Measurements from ENCODE around the gene PBLD. TPM values are rescaled to one million over a fixed set of nuclear protein-coding genes. Genes with fewer than 3 reads are reported as not detected.

Gene PBLD
- total and polyA plus RNA-seq, 9 of the 15 experiments (the other 6 are each of a cell fraction or from before 2014, with no cell fraction given), result 1.2 to 4.3 (median 2.5) TPM

GRCh38 chr10:68271196-68271882 lies 61.4 kb downstream of the PBLD start:
- H3K27me3 ChIP-seq (ENCODE audit: control insufficient read depth in 2 of 2, insufficient read depth in 2 of 2, low read length in 2 of 2), result no peaks in the 10 kb centered on the region
- ChIA-PET POLR2A (interaction anchor here (0.5 to 1.5 kb wide), 3 partner anchors 10 to 522 kb away, joined by 3 to 4 read pairs (median 3); no protein-coding TSS in a partner anchor), CTCF (ENCODE audit: low intra/inter-chr PET ratio) (no interaction called here)
- ATAC-seq (peak; percentile 62), FAIRE-seq (no peak), DNase-seq (ENCODE audit: extremely low read depth in 1 of 4, low spot score in 3 of 4) (peak in 1 of 4 experiments; percentile 26)
- no peak overlapping the region for H3K4me3 ChIP-seq
- H3K27ac ChIP-seq (ENCODE audit: extremely low read depth, low read depth, low read length), result no peak overlapping the region
- no TSS peak for BruUV-seq (replicated peaks)
- WGBS (ENCODE audit: insufficient coverage, low coverage, missing lambda C conversion rate), result 3% methylated on average over 7 of the region's 7 CpGs
- H3K36me3 ChIP-seq (ENCODE audit: control insufficient read depth, insufficient read depth, low read length), result no peaks in the 10 kb centered on the region
- H3K4me1 ChIP-seq (replicated peaks in 1 of 2; ENCODE audit: control insufficient read depth in 2 of 2, insufficient read depth in 2 of 2, low read length in 2 of 2), result peaks cover 0 to 5% of the 10 kb centered on the region in 2 experiments; a peak in 3 of 5 replicates
- no peaks in the 10 kb centered on the region for H3K79me2 ChIP-seq (ENCODE audit: control insufficient read depth, insufficient read depth, low read length)
- no peaks in the 10 kb centered on the region for H3K9me1 ChIP-seq (ENCODE audit: control insufficient read depth, insufficient read depth, low read length)
- H4K20me1 ChIP-seq (replicated peaks; ENCODE audit: control insufficient read depth, insufficient read depth, low read length), result no peaks in the 10 kb centered on the region
- no peak overlapping the region for H3K4me2 ChIP-seq (ENCODE audit: insufficient read depth, low read length)
- in situ Hi-C loops (cut with MboI) (no loop called here), intact Hi-C loops (cut with micrococcal nuclease) (no loop called here)
- no peak overlapping the region for H3K9ac ChIP-seq (ENCODE audit: insufficient read depth in 1 of 2, low read depth in 2 of 2, low read length in 2 of 2)
- H2AFZ ChIP-seq (ENCODE audit: low read depth, low read length), result no peak overlapping the region
- peaks cover 1% of the 10 kb centered on the region for H3K9me3 ChIP-seq (replicated peaks; ENCODE audit: control insufficient read depth, insufficient read depth, low read depth, low read length)
- TF ChIP-seq, protein P1, sequence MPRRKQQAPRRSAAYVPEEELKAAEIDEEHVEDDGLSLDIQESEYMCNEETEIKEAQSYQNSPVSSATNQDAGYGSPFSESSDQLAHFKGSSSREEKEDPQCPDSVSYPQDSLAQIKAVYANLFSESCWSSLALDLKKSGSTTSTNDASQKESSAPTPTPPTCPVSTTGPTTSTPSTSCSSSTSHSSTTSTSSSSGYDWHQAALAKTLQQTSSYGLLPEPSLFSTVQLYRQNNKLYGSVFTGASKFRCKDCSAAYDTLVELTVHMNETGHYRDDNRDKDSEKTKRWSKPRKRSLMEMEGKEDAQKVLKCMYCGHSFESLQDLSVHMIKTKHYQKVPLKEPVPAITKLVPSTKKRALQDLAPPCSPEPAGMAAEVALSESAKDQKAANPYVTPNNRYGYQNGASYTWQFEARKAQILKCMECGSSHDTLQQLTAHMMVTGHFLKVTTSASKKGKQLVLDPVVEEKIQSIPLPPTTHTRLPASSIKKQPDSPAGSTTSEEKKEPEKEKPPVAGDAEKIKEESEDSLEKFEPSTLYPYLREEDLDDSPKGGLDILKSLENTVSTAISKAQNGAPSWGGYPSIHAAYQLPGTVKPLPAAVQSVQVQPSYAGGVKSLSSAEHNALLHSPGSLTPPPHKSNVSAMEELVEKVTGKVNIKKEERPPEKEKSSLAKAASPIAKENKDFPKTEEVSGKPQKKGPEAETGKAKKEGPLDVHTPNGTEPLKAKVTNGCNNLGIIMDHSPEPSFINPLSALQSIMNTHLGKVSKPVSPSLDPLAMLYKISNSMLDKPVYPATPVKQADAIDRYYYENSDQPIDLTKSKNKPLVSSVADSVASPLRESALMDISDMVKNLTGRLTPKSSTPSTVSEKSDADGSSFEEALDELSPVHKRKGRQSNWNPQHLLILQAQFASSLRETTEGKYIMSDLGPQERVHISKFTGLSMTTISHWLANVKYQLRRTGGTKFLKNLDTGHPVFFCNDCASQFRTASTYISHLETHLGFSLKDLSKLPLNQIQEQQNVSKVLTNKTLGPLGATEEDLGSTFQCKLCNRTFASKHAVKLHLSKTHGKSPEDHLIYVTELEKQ (CRISPR knock-in tag; IDR thresholded peaks at IDR 0.05), result no peak
- TF ChIP-seq ELF2 (CRISPR knock-in tag; IDR thresholded peaks at IDR 0.05) (no peak), HCFC1 (IDR thresholded peaks at IDR 0.05; ENCODE audit: low read depth, low read length) (no peak), RBM14 (IDR thresholded peaks at IDR 0.05; ENCODE audit: borderline replicate concordance, insufficient read depth, low read depth, low read length) (no peak), ATF7 (IDR thresholded peaks at IDR 0.05) (no peak), CHD1 (IDR thresholded peaks at IDR 0.05; ENCODE audit: low read length) (no peak)
- TF ChIP-seq, protein P2, sequence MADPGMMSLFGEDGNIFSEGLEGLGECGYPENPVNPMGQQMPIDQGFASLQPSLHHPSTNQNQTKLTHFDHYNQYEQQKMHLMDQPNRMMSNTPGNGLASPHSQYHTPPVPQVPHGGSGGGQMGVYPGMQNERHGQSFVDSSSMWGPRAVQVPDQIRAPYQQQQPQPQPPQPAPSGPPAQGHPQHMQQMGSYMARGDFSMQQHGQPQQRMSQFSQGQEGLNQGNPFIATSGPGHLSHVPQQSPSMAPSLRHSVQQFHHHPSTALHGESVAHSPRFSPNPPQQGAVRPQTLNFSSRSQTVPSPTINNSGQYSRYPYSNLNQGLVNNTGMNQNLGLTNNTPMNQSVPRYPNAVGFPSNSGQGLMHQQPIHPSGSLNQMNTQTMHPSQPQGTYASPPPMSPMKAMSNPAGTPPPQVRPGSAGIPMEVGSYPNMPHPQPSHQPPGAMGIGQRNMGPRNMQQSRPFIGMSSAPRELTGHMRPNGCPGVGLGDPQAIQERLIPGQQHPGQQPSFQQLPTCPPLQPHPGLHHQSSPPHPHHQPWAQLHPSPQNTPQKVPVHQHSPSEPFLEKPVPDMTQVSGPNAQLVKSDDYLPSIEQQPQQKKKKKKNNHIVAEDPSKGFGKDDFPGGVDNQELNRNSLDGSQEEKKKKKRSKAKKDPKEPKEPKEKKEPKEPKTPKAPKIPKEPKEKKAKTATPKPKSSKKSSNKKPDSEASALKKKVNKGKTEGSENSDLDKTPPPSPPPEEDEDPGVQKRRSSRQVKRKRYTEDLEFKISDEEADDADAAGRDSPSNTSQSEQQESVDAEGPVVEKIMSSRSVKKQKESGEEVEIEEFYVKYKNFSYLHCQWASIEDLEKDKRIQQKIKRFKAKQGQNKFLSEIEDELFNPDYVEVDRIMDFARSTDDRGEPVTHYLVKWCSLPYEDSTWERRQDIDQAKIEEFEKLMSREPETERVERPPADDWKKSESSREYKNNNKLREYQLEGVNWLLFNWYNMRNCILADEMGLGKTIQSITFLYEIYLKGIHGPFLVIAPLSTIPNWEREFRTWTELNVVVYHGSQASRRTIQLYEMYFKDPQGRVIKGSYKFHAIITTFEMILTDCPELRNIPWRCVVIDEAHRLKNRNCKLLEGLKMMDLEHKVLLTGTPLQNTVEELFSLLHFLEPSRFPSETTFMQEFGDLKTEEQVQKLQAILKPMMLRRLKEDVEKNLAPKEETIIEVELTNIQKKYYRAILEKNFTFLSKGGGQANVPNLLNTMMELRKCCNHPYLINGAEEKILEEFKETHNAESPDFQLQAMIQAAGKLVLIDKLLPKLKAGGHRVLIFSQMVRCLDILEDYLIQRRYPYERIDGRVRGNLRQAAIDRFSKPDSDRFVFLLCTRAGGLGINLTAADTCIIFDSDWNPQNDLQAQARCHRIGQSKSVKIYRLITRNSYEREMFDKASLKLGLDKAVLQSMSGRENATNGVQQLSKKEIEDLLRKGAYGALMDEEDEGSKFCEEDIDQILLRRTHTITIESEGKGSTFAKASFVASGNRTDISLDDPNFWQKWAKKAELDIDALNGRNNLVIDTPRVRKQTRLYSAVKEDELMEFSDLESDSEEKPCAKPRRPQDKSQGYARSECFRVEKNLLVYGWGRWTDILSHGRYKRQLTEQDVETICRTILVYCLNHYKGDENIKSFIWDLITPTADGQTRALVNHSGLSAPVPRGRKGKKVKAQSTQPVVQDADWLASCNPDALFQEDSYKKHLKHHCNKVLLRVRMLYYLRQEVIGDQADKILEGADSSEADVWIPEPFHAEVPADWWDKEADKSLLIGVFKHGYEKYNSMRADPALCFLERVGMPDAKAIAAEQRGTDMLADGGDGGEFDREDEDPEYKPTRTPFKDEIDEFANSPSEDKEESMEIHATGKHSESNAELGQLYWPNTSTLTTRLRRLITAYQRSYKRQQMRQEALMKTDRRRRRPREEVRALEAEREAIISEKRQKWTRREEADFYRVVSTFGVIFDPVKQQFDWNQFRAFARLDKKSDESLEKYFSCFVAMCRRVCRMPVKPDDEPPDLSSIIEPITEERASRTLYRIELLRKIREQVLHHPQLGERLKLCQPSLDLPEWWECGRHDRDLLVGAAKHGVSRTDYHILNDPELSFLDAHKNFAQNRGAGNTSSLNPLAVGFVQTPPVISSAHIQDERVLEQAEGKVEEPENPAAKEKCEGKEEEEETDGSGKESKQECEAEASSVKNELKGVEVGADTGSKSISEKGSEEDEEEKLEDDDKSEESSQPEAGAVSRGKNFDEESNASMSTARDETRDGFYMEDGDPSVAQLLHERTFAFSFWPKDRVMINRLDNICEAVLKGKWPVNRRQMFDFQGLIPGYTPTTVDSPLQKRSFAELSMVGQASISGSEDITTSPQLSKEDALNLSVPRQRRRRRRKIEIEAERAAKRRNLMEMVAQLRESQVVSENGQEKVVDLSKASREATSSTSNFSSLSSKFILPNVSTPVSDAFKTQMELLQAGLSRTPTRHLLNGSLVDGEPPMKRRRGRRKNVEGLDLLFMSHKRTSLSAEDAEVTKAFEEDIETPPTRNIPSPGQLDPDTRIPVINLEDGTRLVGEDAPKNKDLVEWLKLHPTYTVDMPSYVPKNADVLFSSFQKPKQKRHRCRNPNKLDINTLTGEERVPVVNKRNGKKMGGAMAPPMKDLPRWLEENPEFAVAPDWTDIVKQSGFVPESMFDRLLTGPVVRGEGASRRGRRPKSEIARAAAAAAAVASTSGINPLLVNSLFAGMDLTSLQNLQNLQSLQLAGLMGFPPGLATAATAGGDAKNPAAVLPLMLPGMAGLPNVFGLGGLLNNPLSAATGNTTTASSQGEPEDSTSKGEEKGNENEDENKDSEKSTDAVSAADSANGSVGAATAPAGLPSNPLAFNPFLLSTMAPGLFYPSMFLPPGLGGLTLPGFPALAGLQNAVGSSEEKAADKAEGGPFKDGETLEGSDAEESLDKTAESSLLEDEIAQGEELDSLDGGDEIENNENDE (IDR thresholded peaks at IDR 0.05; ENCODE audit: low read depth, low read length), result no peak
